ENCODE data around the gene ATP2C2.

ATP2C2 gene

GRCh38 chr16:84486551-84487235 is 118.4 kb downstream of the ATP2C2 start:
- Mint-ChIP-seq H3K4me1 (peaks cover 0 to 17% of the 10 kb centered on the region in 2 donors), H3K27me3 (no peaks in the 10 kb centered on the region), H3K27ac (no peak overlapping the region), H3K36me3 (peaks cover 40 to 43% of the 10 kb centered on the region in 2 donors), H3K4me3 (no peak overlapping the region), H3K9me3 (no peaks in the 10 kb centered on the region)
- DNase-seq (no peak), ATAC-seq (replicated peaks) (no peak)

GRCh38 chr16:84487358-84487757 is 119.0 kb downstream of the ATP2C2 start:
- H3K27ac Mint-ChIP-seq: no peak overlapping the region
- no peak overlapping the region for H3K4me3 Mint-ChIP-seq
- H3K36me3 Mint-ChIP-seq: peaks cover 40 to 44% of the 10 kb centered on the region in 2 donors
- H3K4me1 Mint-ChIP-seq: peaks cover 0 to 10% of the 10 kb centered on the region in 2 donors
- DNase-seq (no peak), ATAC-seq (replicated peaks) (no peak)
- H3K27me3 Mint-ChIP-seq: no peaks in the 10 kb centered on the region
- no peaks in the 10 kb centered on the region for H3K9me3 Mint-ChIP-seq

GRCh38 chr16:84489131-84489530 is 120.8 kb downstream of the ATP2C2 start:
- peaks cover 0 to 4% of the 10 kb centered on the region in 2 donors for H3K9me3 Mint-ChIP-seq
- H3K36me3 Mint-ChIP-seq: peaks cover 48 to 49% of the 10 kb centered on the region in 2 donors
- no peak overlapping the region for H3K27ac Mint-ChIP-seq
- no peaks in the 10 kb centered on the region for H3K4me1 Mint-ChIP-seq
- DNase-seq: no peak
- no peaks in the 10 kb centered on the region for H3K27me3 Mint-ChIP-seq
- H3K4me3 Mint-ChIP-seq: no peak overlapping the region
- no peak for ATAC-seq (replicated peaks)

- ATAC-seq (replicated peaks) (no peak), DNase-seq (no peak)
- no peak overlapping the region for H3K27ac Mint-ChIP-seq
- H3K27me3 Mint-ChIP-seq: no peaks in the 10 kb centered on the region
- H3K4me3 Mint-ChIP-seq: no peak overlapping the region
- H3K4me1 Mint-ChIP-seq: no peaks in the 10 kb centered on the region
- H3K36me3 Mint-ChIP-seq: peaks cover 38 to 67% of the 10 kb centered on the region in 2 donors
- H3K9me3 Mint-ChIP-seq: peaks cover 3 to 9% of the 10 kb centered on the region in 2 donors
These were observed 127.2 kb downstream of the ATP2C2 start for GRCh38 chr16:84495506-84495905.

GRCh38 chr16:84496991-84497390 is 128.7 kb downstream of the ATP2C2 start:
- peaks cover 30 to 55% of the 10 kb centered on the region in 2 donors for H3K36me3 Mint-ChIP-seq
- H3K9me3 Mint-ChIP-seq: peaks cover 3 to 9% of the 10 kb centered on the region in 2 donors
- no peaks in the 10 kb centered on the region for H3K27me3 Mint-ChIP-seq
- H3K4me3 Mint-ChIP-seq: no peak overlapping the region
- H3K4me1 Mint-ChIP-seq: peaks cover 0 to 6% of the 10 kb centered on the region in 2 donors
- no peak for ATAC-seq (replicated peaks)
- no peak for DNase-seq
- H3K27ac Mint-ChIP-seq: no peak overlapping the region

- Mint-ChIP-seq H3K27me3 (no peaks in the 10 kb centered on the region), H3K4me1 (peaks cover 0 to 6% of the 10 kb centered on the region in 2 donors), H3K4me3 (no peak overlapping the region), H3K27ac (no peak overlapping the region), H3K9me3 (peaks cover 3 to 9% of the 10 kb centered on the region in 2 donors), H3K36me3 (peaks cover 30 to 55% of the 10 kb centered on the region in 2 donors)
- ATAC-seq (replicated peaks): no peak
- no peak for DNase-seq
These were observed 129.3 kb downstream of the ATP2C2 start for GRCh38 chr16:84497418-84498222.

- Mint-ChIP-seq H3K9me3 (peaks cover 3 to 7% of the 10 kb centered on the region in 2 donors), H3K36me3 (peaks cover 26 to 50% of the 10 kb centered on the region in 2 donors), H3K4me1 (peaks cover 0 to 8% of the 10 kb centered on the region in 2 donors), H3K27ac (no peak overlapping the region), H3K27me3 (no peaks in the 10 kb centered on the region), H3K4me3 (no peak overlapping the region)
- ATAC-seq (replicated peaks) (no peak), DNase-seq (no peak)
These were observed 129.9 kb downstream of the ATP2C2 start for GRCh38 chr16:84498223-84498610.

- H3K36me3 Mint-ChIP-seq: peaks cover 25 to 43% of the 10 kb centered on the region in 2 donors
- no peak overlapping the region for H3K27ac Mint-ChIP-seq
- no peaks in the 10 kb centered on the region for H3K27me3 Mint-ChIP-seq
- peaks cover 3 to 5% of the 10 kb centered on the region in 2 donors for H3K9me3 Mint-ChIP-seq
- H3K4me3 Mint-ChIP-seq: no peak overlapping the region
- DNase-seq (no peak), ATAC-seq (replicated peaks) (no peak)
- peaks cover 4 to 16% of the 10 kb centered on the region in 2 donors for H3K4me1 Mint-ChIP-seq
These were observed 130.7 kb downstream of the ATP2C2 start for GRCh38 chr16:84498859-84499620.

GRCh38 chr16:84499638-84500037 is 131.3 kb downstream of the ATP2C2 start:
- H3K27ac Mint-ChIP-seq: no peak overlapping the region
- ATAC-seq (replicated peaks) (no peak), DNase-seq (no peak)
- H3K4me1 Mint-ChIP-seq: peaks cover 5 to 19% of the 10 kb centered on the region in 2 donors
- H3K36me3 Mint-ChIP-seq: peaks cover 21 to 37% of the 10 kb centered on the region in 2 donors
- no peaks in the 10 kb centered on the region for H3K27me3 Mint-ChIP-seq
- H3K9me3 Mint-ChIP-seq: peaks cover 0 to under 1% of the 10 kb centered on the region in 2 donors
- no peak overlapping the region for H3K4me3 Mint-ChIP-seq

GRCh38 chr16:84500531-84500930 is 132.2 kb downstream of the ATP2C2 start:
- no peak overlapping the region for H3K4me3 Mint-ChIP-seq
- DNase-seq: no peak
- peaks cover 15 to 28% of the 10 kb centered on the region in 2 donors for H3K36me3 Mint-ChIP-seq
- H3K4me1 Mint-ChIP-seq: peaks cover 12 to 27% of the 10 kb centered on the region in 2 donors
- H3K9me3 Mint-ChIP-seq: no peaks in the 10 kb centered on the region
- no peak for ATAC-seq (replicated peaks)
- no peaks in the 10 kb centered on the region for H3K27me3 Mint-ChIP-seq
- no peak overlapping the region for H3K27ac Mint-ChIP-seq

GRCh38 chr16:84501077-84501735 is 132.9 kb downstream of the ATP2C2 start:
- Mint-ChIP-seq H3K4me1 (peaks cover 16 to 34% of the 10 kb centered on the region in 2 donors), H3K27ac (no peak overlapping the region), H3K36me3 (peaks cover 10 to 23% of the 10 kb centered on the region in 2 donors), H3K4me3 (no peak overlapping the region), H3K9me3 (no peaks in the 10 kb centered on the region), H3K27me3 (no peaks in the 10 kb centered on the region)
- DNase-seq (no peak), ATAC-seq (replicated peaks) (no peak)

- ATAC-seq (replicated peaks) (no peak), DNase-seq (no peak)
- H3K9me3 Mint-ChIP-seq: no peaks in the 10 kb centered on the region
- H3K4me1 Mint-ChIP-seq: peaks cover 19 to 43% of the 10 kb centered on the region in 2 donors
- H3K27me3 Mint-ChIP-seq: no peaks in the 10 kb centered on the region
- no peak overlapping the region for H3K4me3 Mint-ChIP-seq
- H3K27ac Mint-ChIP-seq: no peak overlapping the region
- peaks cover 4 to 15% of the 10 kb centered on the region in 2 donors for H3K36me3 Mint-ChIP-seq
These were observed 133.7 kb downstream of the ATP2C2 start for GRCh38 chr16:84502075-84502474.

- no peak overlapping the region for H3K27ac Mint-ChIP-seq
- peaks cover 21 to 48% of the 10 kb centered on the region in 2 donors for H3K4me1 Mint-ChIP-seq
- no peak for ATAC-seq (replicated peaks)
- H3K9me3 Mint-ChIP-seq: no peaks in the 10 kb centered on the region
- DNase-seq: no peak
- no peak overlapping the region for H3K4me3 Mint-ChIP-seq
- H3K27me3 Mint-ChIP-seq: no peaks in the 10 kb centered on the region
- H3K36me3 Mint-ChIP-seq: peaks cover 4 to 10% of the 10 kb centered on the region in 2 donors
These were observed 134.2 kb downstream of the ATP2C2 start for GRCh38 chr16:84502581-84502980.

All from stimulated activated naive B cell treated with anti-CD40 and anti-IgM and Interleukin-4, amounts not matched to agents 10 μg/mL and 1 μg/mL and 100 μg/mL, for 72 hours (primary cell).